Pancreas (tissue), 10 donors: ENCODE measurements around the gene DBN1. TPM values are rescaled to one million over a fixed set of nuclear protein-coding genes. Genes with fewer than 3 reads are reported as not detected.

Experiments used
- ATAC-seq, 4 donors: fragments of 200-7000 bp; cut with Tn5 transposase; one replicate each; pipeline versions ENCODE4 v1.8.0 to v1.9.1; 2020; ENCODE audit warnings: mild to moderate bottlenecking in 4 of 4, moderate library complexity in 4 of 4
- DNase-seq, 6 donors: peaks; one replicate each; pipeline ENCODE4 v3.0.0-alpha.2; 2020
- FAIRE-seq: peaks from 2 replicates; lab custom pipeline; 2012; peaks lifted over from hg19 to GRCh38; lab: Jason Lieb, UNC
- H3K27ac ChIP-seq, 4 donors: fragments of 200-600 bp; sonication (generic); 1 replicate in 3 of 4; 2 replicates in 1 of 4; pipeline versions ENCODE4 v1.5.0 to v1.8.0; 2020
- H3K27me3 ChIP-seq, 4 donors: fragments of 200-600 bp; one replicate each; pipeline ENCODE4 v1.8.0; 2021
- H3K36me3 ChIP-seq, 3 donors: fragments of 200-600 bp; sonication (generic) in 1 of 3; one replicate each; pipeline versions ENCODE4 v1.5.0 to v1.8.0; 2020 to 2021
- H3K4me1 ChIP-seq, 3 donors: fragments of 200-600 bp; one replicate each; pipeline ENCODE4 v1.8.0; 2021
- H3K4me3 ChIP-seq, 4 donors: fragments of 200-600 bp; sonication (generic) in 2 of 4; one replicate each; pipeline versions ENCODE4 v1.5.0 to v1.8.0; 2020 to 2021
- H3K9me3 ChIP-seq, 4 donors: fragments of 200-600 bp; one replicate each; pipeline ENCODE4 v1.8.0; 2021
- CTCF ChIP-seq, 4 donors: fragments of 200-600 bp; sonication (generic) in 3 of 4; IDR thresholded peaks; one replicate each; pipeline versions ENCODE4 v1.5.0 to v1.8.0; 2021; ENCODE audit warnings: antibody characterized with exemption in 4 of 4
- WGBS, 2 donors: extraction: QIAGEN DNeasy Blood & Tissue Kit; methylation state at CpG; one replicate each; pipeline ENCODE4 v1.1.7; 2013; 5-methylcytosine and 5-hydroxymethylcytosine counted together
- intact Hi-C, 3 donors: fragments of 100-400 bp; cut with DNase I; formaldehyde crosslinking; loops; one replicate each; pipeline versions ENCODE4 v1.11.1 to v1.14.2; 2022
- polyA plus RNA-seq, 2 donors: library from polyadenylated mRNA; stranded (reverse); fragments of 200-250 nt; gene quantifications; one replicate each; pipeline ENCODE4 v1.2.3, GENCODE V29; 2013
- total RNA-seq, 6 donors: library from RNA; stranded (reverse); fragmentation: NEBNext Ultra II Directional in 4 of 6; extraction: Animal tissue kit (Norgen Biotek cat#: 25700) in 4 of 6; gene quantifications; one replicate each; pipeline versions ENCODE4 v1.2.1 to v1.2.4, GENCODE V29; 2021 to 2023
- donor health status: healthy with polysubstance abuse.
- donor health status: DM: no; HTN: no; CAD: no; lungs with moderate emphysema.
- donor health status: DM: no; HTN: no; CAD: no.
- donor health status: control.
- donor health status: control.
- donor health status: Bipolar disorder and iron deficiency.
- donor health status: DM: yes; HTN: yes; CAD: no.
- donor health status: DM: no; HTN: no; CAD: no.
- donor health status: DM: no; HTN: no; CAD: no.
- donor health status: DM: yes; HTN: yes; CAD: no.

Gene DBN1
- total and polyA plus RNA-seq, 8 donors, result 10.2 to 38.2 (median 17.0) TPM

GRCh38 chr5:177439518-177440053, 33.8 kb downstream of the DBN1 start:
- intact Hi-C loops, result no loop called here
- no peak for FAIRE-seq
- H3K9me3 ChIP-seq, result no peaks in the 10 kb centered on the region
- no peaks in the 10 kb centered on the region for H3K27me3 ChIP-seq
- no peak for ATAC-seq
- no peak overlapping the region for H3K27ac ChIP-seq
- peaks cover 0 to 9% (median 0%) of the 10 kb centered on the region in 3 donors for H3K36me3 ChIP-seq
- DNase-seq, result no peak
- no peak for TF ChIP-seq CTCF (IDR thresholded peaks at IDR 0.05)
- H3K4me1 ChIP-seq, result no peaks in the 10 kb centered on the region
- H3K4me3 ChIP-seq, result no peak overlapping the region
- 98% methylated on average over 4 of the region's 4 CpGs for WGBS, 2 donors

DNA sequence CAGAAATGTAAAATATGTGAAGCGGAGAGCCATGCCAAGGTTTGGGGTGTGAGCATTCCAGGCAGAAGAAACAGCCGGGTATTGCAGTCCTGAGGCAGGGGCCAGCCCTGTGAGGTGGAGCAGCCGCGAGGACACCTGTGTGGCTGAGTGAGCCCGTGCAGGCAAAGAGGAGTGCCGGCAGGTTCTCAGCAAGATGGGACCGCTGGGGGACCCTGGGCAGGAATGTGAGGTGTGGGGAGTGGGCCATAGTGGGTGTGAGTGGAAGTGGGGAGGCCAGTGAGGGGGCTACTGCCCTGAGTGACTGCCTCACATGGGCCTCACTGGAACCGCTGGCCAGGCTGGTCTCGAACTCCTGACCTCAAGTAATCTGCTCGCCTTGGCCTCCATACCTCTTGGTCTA, 35.0 kb downstream of the DBN1 start:
- DNase-seq (peak in 3 of 6 donors; percentile 15 to 45 (median 36)), ATAC-seq (no peak), FAIRE-seq (no peak)
- no peak for TF ChIP-seq CTCF (IDR thresholded peaks at IDR 0.05)
- WGBS, 2 donors, result 95% methylated on average over 10 of the region's 10 CpGs
- H3K4me1 ChIP-seq, result no peaks in the 10 kb centered on the region
- no peak overlapping the region for H3K4me3 ChIP-seq
- H3K36me3 ChIP-seq, result peaks cover 0 to 20% (median 4%) of the 10 kb centered on the region in 3 donors
- intact Hi-C loops, result no loop called here
- H3K27ac ChIP-seq, result no peak overlapping the region
- H3K9me3 ChIP-seq, result no peaks in the 10 kb centered on the region
- H3K27me3 ChIP-seq, result no peaks in the 10 kb centered on the region

GRCh38 chr5:177437623-177438022, 35.8 kb downstream of the DBN1 start:
- WGBS, 2 donors, result 67 to 68% methylated on average over 4 of the region's 4 CpGs
- intact Hi-C loops, result no loop called here
- Histone ChIP-seq H3K27me3 (no peaks in the 10 kb centered on the region), H3K27ac (no peak overlapping the region), H3K4me3 (no peak overlapping the region), H3K9me3 (no peaks in the 10 kb centered on the region), H3K4me1 (no peaks in the 10 kb centered on the region), H3K36me3 (peaks cover under 1 to 28% (median 9%) of the 10 kb centered on the region in 3 donors)
- DNase-seq, result no peak
- no peak for FAIRE-seq
- no peak for ATAC-seq
- no peak for TF ChIP-seq CTCF (IDR thresholded peaks at IDR 0.05)

GRCh38 chr5:177435847-177436536, 37.4 kb downstream of the DBN1 start:
- Histone ChIP-seq H3K27me3 (no peaks in the 10 kb centered on the region), H3K4me3 (no peak overlapping the region), H3K9me3 (no peaks in the 10 kb centered on the region), H3K27ac (no peak overlapping the region), H3K4me1 (no peaks in the 10 kb centered on the region), H3K36me3 (peaks cover 2 to 33% (median 9%) of the 10 kb centered on the region in 3 donors)
- WGBS, 2 donors, result 94 to 95% methylated on average over 37 of the region's 37 CpGs
- DNase-seq (peak in 3 of 6 donors; percentile 13 to 65 (median 38)), FAIRE-seq (no peak), ATAC-seq (no peak)
- TF ChIP-seq CTCF (IDR thresholded peaks at IDR 0.05), result no peak
- intact Hi-C loops, result no loop called here
